ENCODE data around the gene DOK6. TPM values are rescaled to one million over a fixed set of nuclear protein-coding genes. Genes with fewer than 3 reads are reported as not detected.

Gene DOK6
- total RNA-seq, 4 donors from 2014 or later, result 0.20 to 0.37 (median 0.30) TPM

- 57 to 67% methylated on average over 2 of the region's 2 CpGs for WGBS, 2 donors (ENCODE audit: low coverage in 1 of 2)
- in situ Hi-C loops (cut with MboI; ENCODE audit: low pct_ligation_motif_present in 1 of 4, low pct_unique_long_range_greater_than_20kb in 1 of 4, low sequenced_read_pairs in 3 of 4), result no loop called here
- intact Hi-C loops (cut with DNase I; ENCODE audit: low total_unique reads), result no loop called here
- Histone ChIP-seq H3K27me3 (no peaks in the 10 kb centered on the region), H3K4me3 (no peak overlapping the region), H3K27ac (no peak overlapping the region), H3K36me3 (no peaks in the 10 kb centered on the region), H3K9me3 (no peaks in the 10 kb centered on the region), H3K4me1 (no peaks in the 10 kb centered on the region)
- TF ChIP-seq CTCF (IDR thresholded peaks at IDR 0.05), result no peak
- no peak for DNase-seq
Observed at GRCh38 chr18:69491576-69491975, 90.9 kb downstream of the DOK6 start.

GRCh38 chr18:69492861-69493260, 92.2 kb downstream of the DOK6 start:
- H3K4me1 ChIP-seq, result no peaks in the 10 kb centered on the region
- 43 to 56% methylated on average over 2 of the region's 2 CpGs for WGBS, 2 donors (ENCODE audit: low coverage in 1 of 2)
- no peak for TF ChIP-seq POLR2A (IDR thresholded peaks at IDR 0.05)
- no peak for TF ChIP-seq POLR2AphosphoS5 (IDR thresholded peaks at IDR 0.05)
- no peak for TF ChIP-seq EP300 (IDR thresholded peaks at IDR 0.05; ENCODE audit: low read depth)
- TF ChIP-seq CTCF (IDR thresholded peaks at IDR 0.05), result no peak
- no peak for DNase-seq
- H3K27me3 ChIP-seq, result no peaks in the 10 kb centered on the region
- in situ Hi-C loops (cut with MboI; ENCODE audit: low pct_ligation_motif_present in 1 of 4, low pct_unique_long_range_greater_than_20kb in 1 of 4, low sequenced_read_pairs in 3 of 4) (no loop called here), intact Hi-C loops (cut with DNase I; ENCODE audit: low total_unique reads) (no loop called here)
- no peak overlapping the region for H3K27ac ChIP-seq
- H3K9me3 ChIP-seq, result no peaks in the 10 kb centered on the region
- no peaks in the 10 kb centered on the region for H3K36me3 ChIP-seq
- H3K4me3 ChIP-seq, result no peak overlapping the region

- Histone ChIP-seq H3K36me3 (no peaks in the 10 kb centered on the region), H3K4me3 (no peak overlapping the region), H3K4me1 (no peaks in the 10 kb centered on the region), H3K9me3 (no peaks in the 10 kb centered on the region), H3K27ac (no peak overlapping the region), H3K27me3 (no peaks in the 10 kb centered on the region)
- DNase-seq, result no peak
- intact Hi-C loops (cut with DNase I; ENCODE audit: low total_unique reads) (no loop called here), in situ Hi-C loops (cut with MboI; ENCODE audit: low pct_ligation_motif_present in 1 of 4, low pct_unique_long_range_greater_than_20kb in 1 of 4, low sequenced_read_pairs in 3 of 4) (no loop called here)
- 81% methylated on average over 4 of the region's 4 CpGs; no CpG with 5 or more reads in 1 of the 2 donors for WGBS, 2 donors (ENCODE audit: low coverage in 1 of 2)
- no peak for TF ChIP-seq CTCF (IDR thresholded peaks at IDR 0.05)
- no peak for TF ChIP-seq EP300 (IDR thresholded peaks at IDR 0.05; ENCODE audit: low read depth)
- no peak for TF ChIP-seq POLR2A (IDR thresholded peaks at IDR 0.05)
- TF ChIP-seq POLR2AphosphoS5 (IDR thresholded peaks at IDR 0.05), result no peak
Observed at GRCh38 chr18:69494841-69495240, 94.2 kb downstream of the DOK6 start.

GRCh38 chr18:69495338-69495737, 94.7 kb downstream of the DOK6 start:
- Histone ChIP-seq H3K27ac (no peak overlapping the region), H3K27me3 (no peaks in the 10 kb centered on the region), H3K36me3 (no peaks in the 10 kb centered on the region), H3K9me3 (no peaks in the 10 kb centered on the region), H3K4me1 (no peaks in the 10 kb centered on the region), H3K4me3 (no peak overlapping the region)
- TF ChIP-seq EP300 (IDR thresholded peaks at IDR 0.05; ENCODE audit: low read depth) (no peak), CTCF (IDR thresholded peaks at IDR 0.05) (no peak), POLR2AphosphoS5 (IDR thresholded peaks at IDR 0.05) (no peak), POLR2A (IDR thresholded peaks at IDR 0.05) (no peak)
- no peak for DNase-seq
- in situ Hi-C loops (cut with MboI; ENCODE audit: low pct_ligation_motif_present in 1 of 4, low pct_unique_long_range_greater_than_20kb in 1 of 4, low sequenced_read_pairs in 3 of 4), result no loop called here
- intact Hi-C loops (cut with DNase I; ENCODE audit: low total_unique reads), result no loop called here
- WGBS, 2 donors (ENCODE audit: low coverage in 1 of 2), result 73 to 100% methylated on average over 2 to 5 of the region's 5 CpGs

Measured in transverse colon (tissue), 4 donors.